ENCODE results near the gene PCYOX1L. TPM values are rescaled to one million over a fixed set of nuclear protein-coding genes. Genes with fewer than 3 reads are reported as not detected.
A peak's percentile ranks its signal among the peaks of the same experiment; 100 is the strongest.

PCYOX1L gene
- total and polyA plus RNA-seq, 2 experiments from 2014 or later = 6.7 to 14.7 TPM

DNA sequence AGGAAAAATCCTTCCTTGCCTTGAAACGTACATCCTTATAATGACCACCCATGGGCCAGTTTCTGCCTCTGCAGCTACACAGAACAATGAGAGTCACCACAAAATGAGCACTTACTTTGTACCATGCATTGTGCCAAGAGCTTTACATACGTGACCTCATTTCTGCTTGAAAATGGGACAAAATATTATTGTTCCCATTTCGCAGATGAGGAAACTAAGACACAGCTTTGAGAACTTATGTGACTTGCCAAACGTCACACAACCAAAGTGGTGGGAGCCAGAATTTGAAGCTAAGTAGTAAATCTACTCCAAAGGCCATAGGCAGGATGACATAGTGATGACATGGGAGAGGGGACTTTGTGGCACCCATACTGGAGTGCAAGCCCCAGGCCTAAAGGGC, 47.4 kb upstream of the PCYOX1L start (continued):
- TF ChIP-seq, protein P1, sequence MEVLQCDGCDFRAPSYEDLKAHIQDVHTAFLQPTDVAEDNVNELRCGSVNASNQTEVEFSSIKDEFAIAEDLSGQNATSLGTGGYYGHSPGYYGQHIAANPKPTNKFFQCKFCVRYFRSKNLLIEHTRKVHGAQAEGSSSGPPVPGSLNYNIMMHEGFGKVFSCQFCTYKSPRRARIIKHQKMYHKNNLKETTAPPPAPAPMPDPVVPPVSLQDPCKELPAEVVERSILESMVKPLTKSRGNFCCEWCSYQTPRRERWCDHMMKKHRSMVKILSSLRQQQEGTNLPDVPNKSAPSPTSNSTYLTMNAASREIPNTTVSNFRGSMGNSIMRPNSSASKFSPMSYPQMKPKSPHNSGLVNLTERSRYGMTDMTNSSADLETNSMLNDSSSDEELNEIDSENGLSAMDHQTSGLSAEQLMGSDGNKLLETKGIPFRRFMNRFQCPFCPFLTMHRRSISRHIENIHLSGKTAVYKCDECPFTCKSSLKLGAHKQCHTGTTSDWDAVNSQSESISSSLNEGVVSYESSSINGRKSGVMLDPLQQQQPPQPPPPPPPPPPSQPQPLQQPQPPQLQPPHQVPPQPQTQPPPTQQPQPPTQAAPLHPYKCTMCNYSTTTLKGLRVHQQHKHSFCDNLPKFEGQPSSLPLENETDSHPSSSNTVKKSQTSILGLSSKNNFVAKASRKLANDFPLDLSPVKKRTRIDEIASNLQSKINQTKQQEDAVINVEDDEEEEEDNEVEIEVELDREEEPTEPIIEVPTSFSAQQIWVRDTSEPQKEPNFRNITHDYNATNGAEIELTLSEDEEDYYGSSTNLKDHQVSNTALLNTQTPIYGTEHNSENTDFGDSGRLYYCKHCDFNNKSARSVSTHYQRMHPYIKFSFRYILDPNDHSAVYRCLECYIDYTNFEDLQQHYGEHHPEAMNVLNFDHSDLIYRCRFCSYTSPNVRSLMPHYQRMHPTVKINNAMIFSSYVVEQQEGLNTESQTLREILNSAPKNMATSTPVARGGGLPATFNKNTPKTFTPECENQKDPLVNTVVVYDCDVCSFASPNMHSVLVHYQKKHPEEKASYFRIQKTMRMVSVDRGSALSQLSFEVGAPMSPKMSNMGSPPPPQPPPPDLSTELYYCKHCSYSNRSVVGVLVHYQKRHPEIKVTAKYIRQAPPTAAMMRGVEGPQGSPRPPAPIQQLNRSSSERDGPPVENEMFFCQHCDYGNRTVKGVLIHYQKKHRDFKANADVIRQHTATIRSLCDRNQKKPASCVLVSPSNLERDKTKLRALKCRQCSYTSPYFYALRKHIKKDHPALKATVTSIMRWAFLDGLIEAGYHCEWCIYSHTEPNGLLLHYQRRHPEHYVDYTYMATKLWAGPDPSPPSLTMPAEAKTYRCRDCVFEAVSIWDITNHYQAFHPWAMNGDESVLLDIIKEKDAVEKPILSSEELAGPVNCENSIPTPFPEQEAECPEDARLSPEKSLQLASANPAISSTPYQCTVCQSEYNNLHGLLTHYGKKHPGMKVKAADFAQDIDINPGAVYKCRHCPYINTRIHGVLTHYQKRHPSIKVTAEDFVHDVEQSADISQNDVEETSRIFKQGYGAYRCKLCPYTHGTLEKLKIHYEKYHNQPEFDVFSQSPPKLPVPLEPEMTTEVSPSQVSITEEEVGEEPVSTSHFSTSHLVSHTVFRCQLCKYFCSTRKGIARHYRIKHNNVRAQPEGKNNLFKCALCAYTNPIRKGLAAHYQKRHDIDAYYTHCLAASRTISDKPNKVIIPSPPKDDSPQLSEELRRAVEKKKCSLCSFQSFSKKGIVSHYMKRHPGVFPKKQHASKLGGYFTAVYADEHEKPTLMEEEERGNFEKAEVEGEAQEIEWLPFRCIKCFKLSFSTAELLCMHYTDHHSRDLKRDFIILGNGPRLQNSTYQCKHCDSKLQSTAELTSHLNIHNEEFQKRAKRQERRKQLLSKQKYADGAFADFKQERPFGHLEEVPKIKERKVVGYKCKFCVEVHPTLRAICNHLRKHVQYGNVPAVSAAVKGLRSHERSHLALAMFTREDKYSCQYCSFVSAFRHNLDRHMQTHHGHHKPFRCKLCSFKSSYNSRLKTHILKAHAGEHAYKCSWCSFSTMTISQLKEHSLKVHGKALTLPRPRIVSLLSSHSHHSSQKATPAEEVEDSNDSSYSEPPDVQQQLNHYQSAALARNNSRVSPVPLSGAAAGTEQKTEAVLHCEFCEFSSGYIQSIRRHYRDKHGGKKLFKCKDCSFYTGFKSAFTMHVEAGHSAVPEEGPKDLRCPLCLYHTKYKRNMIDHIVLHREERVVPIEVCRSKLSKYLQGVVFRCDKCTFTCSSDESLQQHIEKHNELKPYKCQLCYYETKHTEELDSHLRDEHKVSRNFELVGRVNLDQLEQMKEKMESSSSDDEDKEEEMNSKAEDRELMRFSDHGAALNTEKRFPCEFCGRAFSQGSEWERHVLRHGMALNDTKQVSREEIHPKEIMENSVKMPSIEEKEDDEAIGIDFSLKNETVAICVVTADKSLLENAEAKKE (CRISPR knock-in tag; IDR thresholded peaks at IDR 0.05) = no peak
- TF ChIP-seq, protein P2, sequence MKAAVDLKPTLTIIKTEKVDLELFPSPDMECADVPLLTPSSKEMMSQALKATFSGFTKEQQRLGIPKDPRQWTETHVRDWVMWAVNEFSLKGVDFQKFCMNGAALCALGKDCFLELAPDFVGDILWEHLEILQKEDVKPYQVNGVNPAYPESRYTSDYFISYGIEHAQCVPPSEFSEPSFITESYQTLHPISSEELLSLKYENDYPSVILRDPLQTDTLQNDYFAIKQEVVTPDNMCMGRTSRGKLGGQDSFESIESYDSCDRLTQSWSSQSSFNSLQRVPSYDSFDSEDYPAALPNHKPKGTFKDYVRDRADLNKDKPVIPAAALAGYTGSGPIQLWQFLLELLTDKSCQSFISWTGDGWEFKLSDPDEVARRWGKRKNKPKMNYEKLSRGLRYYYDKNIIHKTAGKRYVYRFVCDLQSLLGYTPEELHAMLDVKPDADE (IDR thresholded peaks at IDR 0.05) = no peak
- TF ChIP-seq EZH2 (IDR thresholded peaks at IDR 0.05; ENCODE audit: low read depth, unreplicated experiment) (no peak), STAT1 (IDR thresholded peaks at IDR 0.05; ENCODE audit: unreplicated experiment) (no peak)

DNA sequence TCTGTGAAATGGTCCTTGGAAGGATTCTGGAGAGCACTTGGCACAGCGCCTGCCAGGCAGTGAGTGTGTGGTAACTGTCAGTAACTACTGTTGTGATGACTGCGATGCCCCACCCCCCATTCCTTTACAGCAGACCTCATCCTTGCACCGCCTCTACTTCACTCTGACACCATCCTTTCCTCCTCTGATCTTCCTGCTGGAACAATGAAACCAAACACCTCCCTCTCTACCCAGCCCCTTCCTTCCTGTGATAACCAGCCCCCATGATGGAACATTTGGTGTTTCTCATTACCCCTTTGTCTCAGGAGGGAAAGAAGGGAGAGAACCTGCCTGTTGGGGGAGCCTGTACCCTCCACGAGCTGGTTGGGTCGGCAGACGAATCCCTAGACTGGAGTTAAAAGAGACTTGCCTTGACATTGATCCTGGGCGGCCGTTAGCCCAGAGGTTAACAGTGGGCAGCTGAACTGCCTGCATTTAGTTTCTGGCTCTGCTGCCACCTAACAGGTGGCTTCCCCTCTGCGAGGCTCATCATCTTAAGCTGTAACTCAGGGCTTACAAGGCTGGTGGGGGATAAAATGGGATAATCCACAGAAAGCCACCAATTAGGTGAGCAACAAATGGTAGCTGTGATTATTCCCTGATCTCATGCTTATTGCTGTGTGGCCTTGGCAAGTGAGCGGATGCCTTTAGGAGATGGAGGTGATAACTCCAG, 46.7 kb upstream of the PCYOX1L start:
- Mint-ChIP-seq H3K4me1 (peaks cover 16% of the 10 kb centered on the region), H3K9me3 (no peaks in the 10 kb centered on the region), H3K27me3 (ENCODE audit: insufficient read depth, low read depth, poor library complexity) (peaks cover 4% of the 10 kb centered on the region), H3K4me3 (no peak overlapping the region), H3K36me3 (ENCODE audit: low read depth) (no peaks in the 10 kb centered on the region), H3K27ac (no peak overlapping the region)
- no peaks in the 10 kb centered on the region for H3K79me2 ChIP-seq (replicated peaks; ENCODE audit: insufficient read depth)
- no peaks in the 10 kb centered on the region for H4K20me1 ChIP-seq (replicated peaks; ENCODE audit: insufficient read depth)
- H3K4me1 ChIP-seq (ENCODE audit: insufficient read depth) = no peaks in the 10 kb centered on the region
- H3K27me3 ChIP-seq (ENCODE audit: insufficient read depth) = no peaks in the 10 kb centered on the region
- no peaks in the 10 kb centered on the region for H3K36me3 ChIP-seq (ENCODE audit: insufficient read depth)
- H3K4me3 ChIP-seq = no peak overlapping the region
- no peaks in the 10 kb centered on the region for H3F3A ChIP-seq (replicated peaks; ENCODE audit: low read depth)
- H3K27ac ChIP-seq (ENCODE audit: low read depth) = no peak overlapping the region
- H3K4me2 ChIP-seq = no peak overlapping the region
- H3K9me2 ChIP-seq (ENCODE audit: insufficient read depth) = no peaks in the 10 kb centered on the region
- peak; percentile 75 for ATAC-seq
- peak; percentile 47 for DNase-seq (ENCODE audit: low spot score)
- H2AFZ ChIP-seq = no peak overlapping the region
- TF ChIP-seq ZNF331 (CRISPR knock-in tag; IDR thresholded peaks at IDR 0.05; ENCODE audit: low read depth) = no peak
- TF ChIP-seq, protein P2 (IDR thresholded peaks at IDR 0.05) = no peak
- TF ChIP-seq JUNB (IDR thresholded peaks at IDR 0.05; ENCODE audit: unreplicated experiment) = no peak
- TF ChIP-seq, protein P3, sequence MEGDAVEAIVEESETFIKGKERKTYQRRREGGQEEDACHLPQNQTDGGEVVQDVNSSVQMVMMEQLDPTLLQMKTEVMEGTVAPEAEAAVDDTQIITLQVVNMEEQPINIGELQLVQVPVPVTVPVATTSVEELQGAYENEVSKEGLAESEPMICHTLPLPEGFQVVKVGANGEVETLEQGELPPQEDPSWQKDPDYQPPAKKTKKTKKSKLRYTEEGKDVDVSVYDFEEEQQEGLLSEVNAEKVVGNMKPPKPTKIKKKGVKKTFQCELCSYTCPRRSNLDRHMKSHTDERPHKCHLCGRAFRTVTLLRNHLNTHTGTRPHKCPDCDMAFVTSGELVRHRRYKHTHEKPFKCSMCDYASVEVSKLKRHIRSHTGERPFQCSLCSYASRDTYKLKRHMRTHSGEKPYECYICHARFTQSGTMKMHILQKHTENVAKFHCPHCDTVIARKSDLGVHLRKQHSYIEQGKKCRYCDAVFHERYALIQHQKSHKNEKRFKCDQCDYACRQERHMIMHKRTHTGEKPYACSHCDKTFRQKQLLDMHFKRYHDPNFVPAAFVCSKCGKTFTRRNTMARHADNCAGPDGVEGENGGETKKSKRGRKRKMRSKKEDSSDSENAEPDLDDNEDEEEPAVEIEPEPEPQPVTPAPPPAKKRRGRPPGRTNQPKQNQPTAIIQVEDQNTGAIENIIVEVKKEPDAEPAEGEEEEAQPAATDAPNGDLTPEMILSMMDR (conservative IDR thresholded peaks at IDR 0.05; ENCODE audit: low read depth in 2 of 2) = peak in 1 of 2 experiments; percentile 22; a peak in 1 of 4 replicates

Data from GM23338 (cell line).